HK-2 (cell line): ENCODE measurements around the gene SORCS2.
"Not testable (repeated sequence)": the region's sequence is repeated elsewhere in the genome, so short reads cannot be mapped to it uniquely, and the experiment has no call there.

Experiments used
- DNase-seq: peaks from one replicate; pipeline ENCODE4 v3.0.0-alpha.2; 2018; ENCODE audit not compliant: unreplicated experiment

Gene SORCS2

DNA sequence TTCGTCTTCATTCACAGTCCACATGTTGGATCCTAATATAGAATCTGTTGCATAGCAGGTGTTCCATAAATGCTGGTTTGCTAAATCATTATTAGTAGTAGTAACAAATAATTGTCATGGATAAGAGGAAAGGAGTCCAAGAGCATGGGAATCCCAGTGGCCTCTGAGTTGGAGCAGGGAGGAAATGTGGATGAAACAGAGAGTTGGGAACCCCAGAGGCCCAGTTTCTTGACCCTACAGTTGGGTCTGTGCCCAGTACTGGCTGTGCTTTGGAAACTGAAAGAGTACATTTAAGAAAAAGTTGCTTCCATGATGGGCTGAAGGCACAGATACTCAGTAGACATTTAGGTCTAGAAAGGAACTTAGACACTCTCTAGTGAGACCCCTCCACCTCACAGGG lies 391.8 kb downstream of the SORCS2 start:
- DNase-seq = no peak

DNA sequence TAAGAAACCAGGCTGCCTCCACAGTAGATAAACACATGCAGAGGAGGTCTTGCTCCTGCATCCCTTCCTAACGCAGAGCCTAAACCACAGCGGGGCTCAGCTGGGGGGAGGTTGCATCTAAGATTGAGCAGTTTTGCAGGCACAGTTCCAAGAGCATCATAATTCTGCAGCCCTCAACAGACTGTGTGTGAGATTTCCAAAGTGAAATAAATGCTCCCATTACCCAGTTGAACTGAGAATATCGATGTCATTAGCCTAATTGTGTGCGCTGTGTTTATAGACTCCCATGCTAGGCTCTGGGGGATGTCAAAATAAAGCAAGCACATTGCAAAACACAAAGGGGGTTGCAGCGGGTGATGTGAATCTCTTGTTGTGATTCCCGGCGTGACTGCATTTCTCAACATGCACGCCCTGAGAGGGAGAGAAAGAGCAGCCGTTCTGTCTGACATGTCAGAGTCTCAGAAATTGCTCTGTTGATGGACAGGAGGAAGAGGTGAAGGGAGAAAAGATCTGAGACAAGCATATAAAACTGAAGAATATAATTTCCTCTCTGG lies 392.3 kb downstream of the SORCS2 start:
- DNase-seq = no peak

DNA sequence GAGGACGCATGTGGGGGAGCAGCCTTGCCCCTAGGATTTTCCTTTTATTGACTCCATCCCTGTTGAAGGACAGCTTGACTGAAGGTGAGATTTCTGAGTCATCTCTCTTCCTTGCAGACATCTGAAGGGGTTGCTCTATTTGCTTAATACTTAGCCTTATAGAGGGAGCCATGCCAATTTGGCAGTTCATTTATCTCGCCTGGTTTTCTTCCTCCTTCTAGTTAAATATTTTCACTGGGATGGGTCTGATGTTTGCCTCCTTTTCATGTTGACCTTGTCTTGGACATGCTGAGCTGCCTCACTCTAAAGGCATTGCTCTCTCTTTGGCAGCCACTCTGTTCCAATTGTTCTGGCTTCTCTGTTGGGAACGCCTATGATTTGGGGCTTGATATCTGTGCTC lies 393.4 kb downstream of the SORCS2 start:
- DNase-seq = no peak

DNA sequence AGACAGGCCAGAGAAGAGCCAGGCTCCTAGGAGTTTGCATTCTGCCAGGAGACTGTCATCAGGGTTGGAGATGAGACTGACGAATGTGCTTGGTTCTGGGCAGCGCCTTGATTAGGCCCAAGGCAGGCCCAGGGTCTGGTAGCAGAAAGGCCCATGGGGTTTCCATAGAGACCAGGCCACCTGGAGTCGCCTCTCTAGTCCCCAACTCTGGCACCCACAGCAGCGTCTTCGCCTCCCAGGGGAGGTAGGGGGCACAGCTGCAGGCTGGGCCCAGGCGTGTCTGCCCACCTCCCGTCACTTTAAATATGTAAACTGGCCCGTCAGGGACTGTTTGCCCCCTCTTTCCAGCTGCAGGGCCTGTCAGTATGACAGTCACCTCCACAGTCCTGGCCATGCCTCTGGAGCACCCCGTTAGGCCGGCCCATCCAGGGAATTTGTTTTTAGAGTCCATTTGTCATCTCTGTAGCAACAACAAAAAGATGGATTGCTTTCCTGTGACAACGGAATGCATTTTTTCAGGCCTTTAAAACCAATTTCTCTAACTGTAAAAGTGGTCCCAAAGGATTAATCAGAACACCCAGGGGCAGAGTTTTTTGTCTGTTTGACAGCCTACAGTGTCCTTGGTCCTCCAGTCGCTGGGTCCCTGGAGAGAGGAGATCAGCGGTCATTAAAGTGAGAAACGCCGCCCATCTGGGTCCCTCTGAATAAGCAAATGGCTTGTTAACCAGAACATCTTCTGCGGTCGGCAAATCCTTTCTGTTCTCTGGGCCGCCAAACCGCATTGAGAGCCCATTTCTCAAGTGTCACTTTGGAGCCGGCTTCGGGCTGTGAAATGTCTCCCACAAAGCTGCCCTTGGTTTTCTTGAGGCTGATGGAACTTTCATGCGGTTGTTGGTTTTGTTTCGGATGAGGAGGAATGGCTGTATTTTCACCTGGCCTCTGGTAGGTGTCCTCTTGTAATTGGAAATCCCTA lies 395.4 kb downstream of the SORCS2 start:
- DNase-seq = no peak

DNA sequence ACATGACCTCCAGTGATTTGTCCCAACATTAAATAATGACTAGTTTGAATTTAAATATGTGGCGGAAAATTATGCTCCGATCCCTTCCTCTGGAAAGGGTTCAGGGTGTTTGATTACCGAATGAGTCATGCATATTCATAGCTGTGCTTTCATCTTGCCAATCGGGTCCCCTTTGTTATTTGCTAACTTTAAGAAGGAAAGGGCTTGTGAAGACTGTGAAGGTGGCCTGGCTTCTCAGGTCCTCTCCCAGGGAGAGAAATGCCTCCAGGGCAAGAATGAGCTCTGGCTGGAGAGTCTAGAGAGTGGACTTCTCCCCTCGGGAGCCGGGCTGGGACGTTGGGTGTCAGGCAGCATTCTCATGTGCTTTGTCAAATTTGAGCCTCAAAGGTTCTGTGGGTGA lies 397.9 kb downstream of the SORCS2 start:
- no peak for DNase-seq

DNA sequence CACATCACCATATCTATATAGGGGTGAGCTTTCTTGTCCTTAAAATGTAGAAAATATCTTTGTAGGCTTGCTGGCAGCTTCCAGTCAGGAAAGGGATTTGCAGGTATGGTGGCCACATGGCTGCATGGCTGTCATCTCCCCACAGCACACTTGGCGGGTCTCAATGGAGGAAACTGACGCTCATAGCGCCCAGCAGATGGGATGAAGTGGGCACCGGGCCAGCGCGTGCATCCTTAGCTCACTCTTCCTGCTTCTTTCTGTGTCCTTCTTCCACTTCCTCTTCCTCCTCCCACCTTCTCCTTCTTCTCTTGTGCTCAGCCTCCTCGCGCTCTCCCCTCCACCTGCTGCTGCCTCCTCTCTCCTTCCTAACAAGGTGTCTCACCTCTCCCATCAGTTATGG lies 398.6 kb downstream of the SORCS2 start:
- DNase-seq = no peak

DNA sequence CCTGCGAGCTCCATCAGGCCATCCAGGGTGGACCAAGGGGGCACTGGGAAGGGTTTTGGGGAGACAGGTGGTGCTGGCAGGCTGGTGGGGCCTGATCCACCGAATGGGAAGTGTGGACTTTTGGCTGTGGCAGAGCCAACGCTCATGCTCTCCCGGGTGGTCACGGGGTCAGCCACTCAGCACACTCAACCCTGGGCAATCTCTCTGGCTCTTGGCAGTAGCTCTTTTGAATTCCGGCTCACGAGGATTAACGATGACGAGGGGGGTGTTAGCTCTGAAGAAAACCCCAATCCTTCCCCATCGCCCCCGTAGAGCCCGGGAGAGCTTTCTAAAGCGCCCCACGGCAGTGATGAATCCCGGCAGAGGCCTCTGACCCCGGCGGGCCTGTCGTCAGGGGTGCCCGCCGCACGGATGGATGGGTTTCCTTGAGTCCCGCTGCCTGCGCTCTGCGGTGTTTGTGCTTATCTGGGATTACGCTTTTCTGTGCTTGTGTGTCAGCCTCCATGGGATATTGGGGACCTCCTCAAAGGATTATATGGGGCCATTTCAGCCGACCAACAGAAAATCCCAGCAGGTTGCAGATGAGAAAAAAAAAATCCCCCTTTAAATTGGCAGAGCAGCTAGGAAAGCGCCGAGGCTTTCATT lies 399.2 kb downstream of the SORCS2 start:
- DNase-seq = no peak

DNA sequence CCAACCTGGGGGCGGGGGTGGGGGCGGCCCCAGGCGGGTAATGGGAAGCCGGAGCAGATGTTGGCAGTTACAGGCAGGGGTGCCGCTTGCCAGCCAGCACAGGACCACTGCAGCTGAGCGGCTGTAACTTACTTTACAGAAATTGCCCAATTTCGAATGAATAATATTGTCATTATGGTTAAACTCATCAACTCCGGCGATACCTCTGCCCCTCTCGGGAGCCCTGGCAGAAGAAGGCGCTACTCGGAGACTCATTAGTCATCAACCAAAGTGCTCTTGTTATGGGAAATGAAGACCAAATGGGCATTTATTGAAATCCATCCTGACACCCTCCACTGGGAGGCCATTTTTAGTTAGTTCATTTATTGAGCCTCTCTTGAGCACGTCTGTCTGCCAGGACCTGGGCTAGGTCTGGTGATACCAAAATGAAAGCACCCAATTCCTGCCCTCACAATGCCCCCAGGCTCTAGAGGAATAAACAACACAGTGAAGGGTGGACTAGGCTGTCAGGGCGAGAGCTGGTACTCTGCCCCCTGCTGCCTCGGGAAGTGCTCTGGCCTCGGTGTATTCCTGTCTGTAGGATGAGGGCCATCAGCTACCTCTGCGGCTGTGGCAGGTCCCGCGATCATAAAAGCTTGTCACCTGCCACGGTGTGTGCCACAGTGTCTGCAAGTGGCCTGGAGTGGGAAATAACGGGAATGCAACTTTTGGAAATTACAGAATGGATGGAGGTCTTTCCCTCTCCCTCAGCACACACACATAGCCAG lies 401.5 kb downstream of the SORCS2 start:
- DNase-seq = no peak

DNA sequence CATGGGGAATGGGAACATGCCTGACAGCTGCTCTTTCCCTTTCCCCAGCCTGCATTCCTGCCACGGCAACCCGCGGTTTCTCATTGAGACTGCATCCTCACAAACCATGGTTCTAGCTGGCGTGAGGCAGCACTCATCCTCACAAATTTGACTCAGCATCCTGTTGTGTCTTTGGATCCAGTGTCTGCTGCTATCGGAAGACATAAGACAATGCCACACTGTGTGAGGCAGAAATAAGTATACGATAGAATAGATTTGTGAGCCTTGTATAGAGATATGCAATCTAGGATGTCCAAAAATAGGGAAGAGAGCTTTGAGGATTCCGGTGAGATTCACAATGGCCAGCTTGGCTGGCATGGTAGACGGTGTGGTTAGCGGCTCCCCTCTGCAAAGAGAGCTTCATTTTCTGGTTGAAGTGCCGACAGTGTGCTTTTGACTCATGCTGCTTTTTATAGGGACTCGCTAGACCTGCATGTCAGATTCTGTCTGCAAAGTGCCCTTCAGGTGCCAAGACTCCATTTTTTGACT lies 403.7 kb downstream of the SORCS2 start:
- DNase-seq = no peak

DNA sequence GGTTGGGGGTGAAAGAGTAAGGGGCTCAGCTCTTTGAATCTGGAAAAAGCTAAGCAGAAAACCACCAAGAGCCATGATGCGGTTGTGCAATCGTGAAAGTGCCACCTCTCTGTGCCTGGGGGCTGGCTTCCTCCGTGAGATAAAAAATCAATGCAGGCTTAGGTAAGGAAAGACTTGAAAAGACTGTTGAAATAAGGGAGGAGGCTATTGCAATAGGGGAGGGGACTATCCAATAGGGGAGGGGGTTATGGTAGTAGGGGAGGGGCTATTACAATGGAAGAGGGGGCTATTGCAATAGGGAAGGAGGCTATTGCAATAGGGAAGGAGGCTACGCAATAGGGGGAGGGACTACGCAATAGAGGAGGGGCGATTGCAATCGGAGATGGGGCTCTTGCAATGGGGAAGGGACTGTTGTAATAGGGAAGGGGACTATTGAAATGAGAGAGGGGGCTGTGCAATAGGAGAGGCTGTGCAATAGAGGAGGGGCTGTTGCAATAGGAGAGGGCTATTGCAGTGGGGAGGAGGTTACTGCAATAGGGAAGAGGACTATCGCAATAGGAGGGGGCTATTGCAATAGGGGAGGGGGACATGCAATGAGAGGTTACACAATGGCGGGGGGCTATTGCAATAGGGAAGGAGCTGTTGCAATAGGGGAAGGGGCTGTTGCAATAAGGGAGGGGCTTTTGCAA lies 404.7 kb downstream of the SORCS2 start:
- no peak for DNase-seq

DNA sequence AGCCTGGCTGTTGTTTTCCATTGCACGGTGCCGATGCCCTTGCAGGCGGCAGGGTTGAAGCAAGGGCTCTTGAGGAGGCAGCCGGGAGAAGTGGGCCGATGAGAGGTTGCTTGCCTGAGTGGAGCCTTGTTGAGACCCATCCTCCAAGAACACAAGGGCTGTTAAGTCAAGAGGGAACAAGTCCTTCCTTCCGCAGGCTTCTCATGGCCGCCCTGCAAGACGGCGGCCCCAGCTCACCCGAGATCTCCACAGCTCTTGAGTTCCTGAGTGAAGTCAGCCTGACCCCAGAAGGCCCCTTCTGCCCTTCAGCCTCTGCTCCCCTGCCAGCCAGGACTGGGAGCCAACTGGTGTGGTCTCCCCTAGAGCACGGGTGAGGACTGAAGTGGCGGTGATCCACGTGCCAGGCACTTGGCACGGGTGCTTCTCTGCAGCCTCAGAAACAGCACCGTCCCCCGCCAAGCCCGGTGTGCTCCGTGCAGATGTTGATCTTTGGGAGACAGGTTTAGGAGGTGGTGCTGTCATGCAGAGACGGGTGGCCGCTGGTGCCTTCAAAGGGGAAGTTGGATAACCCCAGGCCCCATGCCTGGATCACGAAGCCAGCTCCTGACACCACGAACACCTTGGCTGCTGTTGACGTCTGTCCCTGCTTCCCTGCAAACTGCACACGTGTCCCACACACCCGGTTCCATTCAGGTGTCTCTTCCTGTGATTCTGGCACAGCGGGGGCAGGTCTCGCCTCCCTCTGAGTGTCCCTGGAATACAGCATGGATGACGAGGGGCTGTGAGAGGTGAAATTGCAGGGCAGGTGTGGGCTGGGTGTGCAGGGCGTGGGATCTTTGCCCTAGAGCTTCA lies 406.8 kb downstream of the SORCS2 start:
- no peak for DNase-seq

DNA sequence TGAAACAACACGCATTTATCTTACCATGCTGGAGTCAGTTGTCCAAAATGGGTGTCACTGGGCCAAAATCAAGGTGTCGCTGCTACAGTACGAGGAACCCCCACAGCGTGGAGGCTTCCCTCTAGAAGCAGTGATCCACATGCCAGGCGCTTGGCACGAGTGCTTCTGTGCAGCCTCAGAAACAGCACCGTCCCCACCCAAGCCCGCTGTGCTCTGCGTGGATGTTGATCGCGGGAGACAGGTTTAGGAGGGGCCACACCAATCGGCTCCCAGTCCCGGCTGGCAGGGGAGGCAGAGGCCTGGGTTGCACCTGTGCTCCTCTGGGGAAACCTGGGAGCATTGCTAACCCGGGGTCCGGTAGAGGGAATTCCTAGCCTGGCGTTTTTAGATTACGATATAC lies 407.9 kb downstream of the SORCS2 start:
- no peak for DNase-seq

DNA sequence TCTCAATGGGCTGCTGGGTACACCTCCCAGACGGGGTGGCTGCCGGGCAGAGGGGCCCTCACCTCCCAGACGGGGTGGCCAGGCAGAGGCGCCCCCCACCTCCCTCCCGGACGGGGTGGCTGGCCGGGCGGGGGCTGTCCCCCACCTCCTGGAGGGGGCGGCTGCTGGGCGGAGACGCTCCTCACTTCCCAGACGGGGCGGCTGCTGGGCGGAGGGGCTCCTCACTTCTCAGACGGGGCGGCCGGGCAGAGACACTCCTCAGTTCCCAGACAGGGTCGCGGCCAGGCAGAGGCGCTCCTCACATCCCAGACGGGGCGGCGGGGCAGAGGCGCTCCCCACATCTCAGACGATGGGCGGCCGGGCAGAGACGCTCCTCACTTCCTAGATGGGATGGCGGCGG lies 409.8 kb downstream of the SORCS2 start:
- not testable (repeated sequence) for DNase-seq

DNA sequence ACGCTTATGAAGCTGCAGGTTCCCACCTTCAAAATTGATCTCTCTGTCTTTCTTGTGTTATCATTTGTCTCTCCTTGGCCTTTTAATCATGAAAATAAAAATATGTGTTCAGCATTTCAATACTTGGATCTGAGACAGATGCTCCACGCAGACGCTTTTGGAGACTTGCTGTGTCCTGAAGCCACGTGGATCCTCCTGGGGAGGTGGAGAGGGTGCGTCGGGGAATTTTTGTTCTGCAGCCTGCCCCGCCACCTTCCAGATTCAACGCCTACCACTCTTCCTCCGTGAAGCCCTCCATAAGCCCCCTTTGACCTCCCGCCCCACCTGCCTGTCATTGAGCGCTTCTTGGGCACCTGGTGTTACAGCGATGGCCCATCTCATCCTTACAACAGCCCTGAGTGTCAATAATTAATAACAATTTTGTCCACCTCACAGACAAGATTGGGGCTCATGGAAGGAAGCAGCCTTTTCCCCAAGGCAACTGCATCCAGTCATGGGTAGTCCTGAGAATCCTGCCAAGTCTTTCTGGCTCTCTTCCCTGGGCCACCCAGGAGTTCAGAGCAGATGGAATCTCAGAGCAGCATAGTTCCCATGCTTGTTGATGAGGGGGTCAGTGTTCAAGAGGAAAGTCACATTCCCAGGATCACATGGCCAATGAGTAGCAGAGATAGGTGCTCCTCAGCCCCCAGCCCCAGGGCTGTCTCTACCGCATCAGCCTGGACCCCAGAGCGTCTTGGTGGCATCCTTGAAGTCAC lies 415.0 kb downstream of the SORCS2 start:
- no peak for DNase-seq

DNA sequence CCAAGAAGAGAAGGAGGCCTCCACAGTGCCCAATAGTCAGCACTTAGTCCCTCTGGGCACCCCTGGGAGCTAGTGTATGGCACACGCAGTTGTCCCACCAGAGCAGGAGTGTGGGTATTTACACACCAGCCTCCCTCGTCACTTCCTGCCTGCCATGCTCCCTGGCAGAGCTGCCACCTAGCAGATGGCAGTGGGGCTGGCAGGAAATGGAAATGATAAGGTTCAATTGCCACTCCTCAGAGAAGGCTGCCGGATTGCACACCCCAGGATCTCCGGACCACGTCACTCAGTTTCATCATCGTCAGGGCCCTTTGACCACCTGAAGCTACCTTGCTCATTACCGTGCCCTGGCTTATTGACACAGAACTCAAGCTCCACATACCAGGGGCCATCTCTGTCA lies 415.7 kb downstream of the SORCS2 start:
- no peak for DNase-seq

DNA sequence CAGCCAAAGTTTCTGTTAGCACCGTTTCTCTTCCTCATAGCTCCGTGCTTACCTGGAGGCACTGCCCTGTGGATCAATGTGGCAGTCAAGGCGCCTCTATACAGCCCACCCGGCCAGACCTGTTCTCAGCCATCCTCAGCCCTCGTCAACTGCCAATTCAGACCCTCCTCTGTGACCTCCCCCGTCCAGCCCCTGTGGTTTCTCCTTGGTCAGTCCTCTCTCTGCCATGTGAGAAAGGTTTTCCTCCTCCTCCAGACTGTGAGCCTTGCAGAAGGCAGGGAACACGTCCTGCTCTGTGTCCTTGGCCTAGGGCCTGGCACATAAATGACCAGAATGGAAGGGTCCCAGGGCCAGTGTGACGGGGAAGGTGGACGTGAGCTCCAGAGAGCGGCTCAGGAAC lies 417.0 kb downstream of the SORCS2 start:
- no peak for DNase-seq

DNA sequence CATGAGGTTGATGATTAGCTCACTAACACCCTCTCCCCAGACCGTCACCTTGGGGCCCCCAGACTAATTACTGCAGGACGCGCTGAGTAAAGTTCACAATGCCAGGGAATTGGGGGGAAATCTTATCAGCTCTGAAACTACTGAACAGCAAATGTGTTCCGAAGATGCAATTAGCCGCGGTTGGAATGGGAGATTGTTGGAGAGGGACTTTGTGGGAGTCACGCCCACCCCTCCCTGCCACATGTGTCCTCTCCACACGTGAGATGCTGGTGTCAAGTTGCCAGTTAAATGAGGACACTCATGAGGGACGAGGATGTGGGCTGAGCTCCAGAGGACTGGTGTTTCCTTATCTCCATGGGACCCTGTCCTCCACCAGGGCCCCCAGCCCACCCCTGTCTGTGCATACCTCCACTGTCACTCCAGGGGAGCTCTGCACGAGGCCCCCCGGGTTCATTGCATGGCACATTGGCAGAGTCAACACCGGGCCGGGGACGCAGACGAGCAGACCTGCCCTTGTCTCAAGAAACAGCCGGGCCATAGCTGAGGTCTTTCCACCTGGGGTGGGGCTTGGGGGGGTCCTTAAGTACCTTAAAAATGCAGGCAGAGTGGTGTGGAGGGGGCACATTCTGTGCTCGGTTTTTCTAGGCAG lies 417.8 kb downstream of the SORCS2 start:
- DNase-seq = no peak

DNA sequence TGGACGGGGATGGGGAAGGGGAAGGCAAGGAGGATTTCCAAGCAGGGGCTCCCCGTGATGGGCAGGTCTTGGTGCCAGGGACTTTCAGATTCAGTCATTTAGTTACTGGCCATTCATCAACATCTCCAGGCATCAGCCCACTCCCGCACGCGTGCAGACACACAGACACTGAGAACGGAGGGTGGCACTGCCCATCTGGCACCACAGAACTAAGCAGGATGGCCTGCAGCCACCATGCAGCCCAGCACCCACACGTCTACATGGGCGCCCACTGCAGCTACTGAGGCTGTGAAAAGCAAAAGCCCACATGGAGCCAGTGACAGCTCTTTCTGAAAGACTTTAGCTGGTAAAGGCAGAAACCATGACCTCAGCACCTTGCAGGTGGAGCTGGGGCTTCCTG lies 418.5 kb downstream of the SORCS2 start:
- no peak for DNase-seq

DNA sequence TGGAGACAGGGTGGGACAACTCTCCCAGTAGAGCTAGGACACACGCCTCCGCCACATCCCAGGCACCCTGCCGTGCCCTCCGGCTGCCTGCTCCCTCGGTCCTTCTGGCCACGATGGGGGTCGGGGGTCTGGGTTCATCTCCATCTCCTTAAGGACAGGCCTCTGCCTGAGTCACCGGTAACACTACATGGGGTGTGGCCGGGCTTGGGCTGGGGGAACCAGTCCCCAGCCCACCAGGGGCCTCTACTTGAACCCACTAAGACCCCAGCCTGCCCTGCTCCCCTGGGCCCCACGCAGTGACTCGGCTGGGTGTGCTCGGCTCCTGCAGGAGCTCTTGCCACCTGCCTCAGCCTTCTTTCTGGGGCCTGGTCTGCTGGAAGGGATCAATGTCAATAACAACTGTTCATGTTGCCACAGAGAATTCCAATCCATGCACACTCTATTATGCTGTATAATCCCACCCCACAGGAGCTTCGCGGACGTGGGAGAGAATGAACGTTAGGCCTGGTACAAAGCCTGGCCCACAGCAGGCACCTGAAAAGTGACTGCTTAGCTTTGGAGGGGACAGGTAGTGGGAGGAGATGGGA lies 420.1 kb downstream of the SORCS2 start:
- no peak for DNase-seq
